SK-N-SH treated with all-trans-retinoic acid at 6 μM for 48 hours (cell line): Measurements from ENCODE around the gene ACSS3.

Experiments used
- ATAC-seq: fragments of 200-7000 bp; cut with Tn5 transposase; 3 replicates; pipeline ENCODE4 v1.9.1; 2020; ENCODE audit warnings: mild to moderate bottlenecking, moderate library complexity
- ARNTL ChIP-seq: fragments of 450-650 bp; formaldehyde crosslinking; IDR thresholded peaks from 2 replicates; pipeline ENCODE4 v1.5.0; 2020; ENCODE audit warnings: low read depth, mild to moderate bottlenecking, moderate library complexity, borderline replicate concordance
- BACH2 ChIP-seq: fragments of 250-450 bp; sonication (Bioruptor Pico); IDR thresholded peaks from 2 replicates; pipeline ENCODE4 v1.9.0; 2021; ENCODE audit warnings: mild to moderate bottlenecking, borderline replicate concordance
- CSDC2 ChIP-seq: fragments of 250-450 bp; sonication (Bioruptor Pico); IDR thresholded peaks from 2 replicates; pipeline ENCODE4 v1.5.0; 2020; ENCODE audit warnings: mild to moderate bottlenecking, moderate library complexity
- ESRRG ChIP-seq: fragments of 250-450 bp; sonication (Bioruptor Pico); IDR thresholded peaks from 2 replicates; pipeline ENCODE4 v1.6.1; 2021; ENCODE audit warnings: mild to moderate bottlenecking
- GLIS3 ChIP-seq: fragments of 250-450 bp; sonication (Bioruptor Pico); IDR thresholded peaks from 2 replicates; pipeline ENCODE4 v1.5.0; 2020; ENCODE audit warnings: mild to moderate bottlenecking, moderate library complexity
- ISL1 ChIP-seq: fragments of 250-450 bp; sonication (Bioruptor Pico); IDR thresholded peaks from 2 replicates; pipeline ENCODE4 v2.1.2; 2022; ENCODE audit warnings: mild to moderate bottlenecking, moderate library complexity
- OSR1 ChIP-seq: fragments of 250-450 bp; sonication (Bioruptor Pico); IDR thresholded peaks from 2 replicates; pipeline ENCODE4 v1.8.0; 2022; ENCODE audit warnings: moderate library complexity, mild to moderate bottlenecking, inconsistent platforms
- PPARA ChIP-seq: fragments of 250-450 bp; sonication (Bioruptor Pico); IDR thresholded peaks from 2 replicates; pipeline ENCODE4 v1.5.0; 2020; ENCODE audit warnings: mild to moderate bottlenecking, borderline replicate concordance
- RARB ChIP-seq: fragments of 250-450 bp; sonication (Bioruptor Pico); IDR thresholded peaks from 2 replicates; pipeline ENCODE4 v1.8.0; 2021; ENCODE audit warnings: mild to moderate bottlenecking, moderate library complexity
- SNAI2 ChIP-seq: fragments of 250-450 bp; sonication (Bioruptor Pico); IDR thresholded peaks from 2 replicates; pipeline ENCODE4 v1.5.0; 2020; ENCODE audit warnings: mild to moderate bottlenecking, moderate library complexity
- TCF4 ChIP-seq: fragments of 250-450 bp; sonication (Bioruptor Pico); IDR thresholded peaks from 2 replicates; pipeline ENCODE4 v1.8.0; 2021; ENCODE audit warnings: mild to moderate bottlenecking, moderate library complexity, borderline replicate concordance
- TOX ChIP-seq: fragments of 250-450 bp; sonication (Bioruptor Pico); IDR thresholded peaks from 2 replicates; pipeline ENCODE4 v1.8.0; 2021; ENCODE audit warnings: mild to moderate bottlenecking, moderate library complexity, borderline replicate concordance
- ZC3H10 ChIP-seq: fragments of 250-450 bp; sonication (Bioruptor Pico); IDR thresholded peaks from 2 replicates; pipeline ENCODE4 v1.5.1; 2021; ENCODE audit warnings: mild to moderate bottlenecking, moderate library complexity
- ZFP3 ChIP-seq: fragments of 250-450 bp; sonication (Bioruptor Pico); IDR thresholded peaks from 2 replicates; pipeline ENCODE4 v1.5.0; 2020; ENCODE audit warnings: mild to moderate bottlenecking, moderate library complexity
- ZFP30 ChIP-seq: fragments of 450-650 bp; formaldehyde crosslinking; IDR thresholded peaks from 2 replicates; pipeline ENCODE4 v1.5.0; 2022; ENCODE audit warnings: mild to moderate bottlenecking, moderate library complexity
- ZNF565 ChIP-seq: fragments of 450-650 bp; formaldehyde crosslinking; conservative IDR thresholded peaks from 2 replicates; pipeline ENCODE4 v1.5.0; 2020; ENCODE audit warnings: low read depth, mild to moderate bottlenecking, moderate library complexity
- ZNF70 ChIP-seq: fragments of 450-650 bp; formaldehyde crosslinking; IDR thresholded peaks from 2 replicates; pipeline ENCODE4 v1.5.0; 2020; ENCODE audit warnings: mild to moderate bottlenecking, moderate library complexity
- ZNF8 ChIP-seq: fragments of 450-650 bp; formaldehyde crosslinking; IDR thresholded peaks from 2 replicates; pipeline ENCODE4 v1.5.0; 2020; ENCODE audit warnings: mild to moderate bottlenecking, moderate library complexity
- TF ChIP-seq, protein P1 (sequence below): fragments of 250-450 bp; sonication (Bioruptor Pico); IDR thresholded peaks from 2 replicates; pipeline ENCODE4 v1.8.0; 2021; ENCODE audit warnings: low read depth, mild to moderate bottlenecking, moderate library complexity, borderline replicate concordance
- TF ChIP-seq, protein P2 (sequence below): fragments of 250-450 bp; sonication (Bioruptor Pico); IDR thresholded peaks from 2 replicates; pipeline ENCODE4 v1.8.0; 2020; ENCODE audit warnings: mild to moderate bottlenecking, moderate library complexity, borderline replicate concordance
- TF ChIP-seq, protein P3 (sequence below): fragments of 250-450 bp; sonication (Bioruptor Pico); IDR thresholded peaks from 2 replicates; pipeline ENCODE4 v1.5.1; 2021; ENCODE audit warnings: mild to moderate bottlenecking, moderate library complexity
- TF ChIP-seq, protein P4 (sequence below): fragments of 250-450 bp; sonication (Bioruptor Pico); IDR thresholded peaks from 2 replicates; pipeline ENCODE4 v1.5.1; 2020; ENCODE audit warnings: low read depth, mild to moderate bottlenecking, moderate library complexity
- TF ChIP-seq, protein P5 (sequence below): fragments of 250-450 bp; sonication (Bioruptor Pico); IDR thresholded peaks from 2 replicates; pipeline ENCODE4 v1.5.0; 2020; ENCODE audit warnings: mild to moderate bottlenecking, moderate library complexity

The ACSS3 gene

DNA sequence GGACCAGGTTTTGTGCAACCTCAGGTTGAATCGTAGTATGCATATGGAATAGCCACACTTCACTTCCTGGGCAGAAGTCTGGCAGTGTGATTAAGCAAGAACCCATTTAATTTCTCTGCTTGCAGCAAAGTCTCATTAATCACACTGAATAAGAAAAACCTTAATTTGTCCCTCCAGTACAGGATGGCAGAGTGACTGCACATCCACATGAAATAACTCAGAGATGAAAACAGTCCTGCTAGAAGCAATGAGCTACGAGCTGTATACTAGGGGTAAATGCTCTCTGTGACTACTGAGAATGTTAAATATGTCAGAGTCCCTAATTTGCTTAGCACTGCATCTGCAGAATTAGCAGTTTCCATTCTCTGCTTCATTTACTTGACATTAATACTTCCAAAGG is 88.9 kb downstream of the ACSS3 start:
- TF ChIP-seq ZC3H10 (CRISPR knock-in tag) (no peak), CSDC2 (no peak), SNAI2 (CRISPR knock-in tag) (no peak)
- TF ChIP-seq, protein P1, sequence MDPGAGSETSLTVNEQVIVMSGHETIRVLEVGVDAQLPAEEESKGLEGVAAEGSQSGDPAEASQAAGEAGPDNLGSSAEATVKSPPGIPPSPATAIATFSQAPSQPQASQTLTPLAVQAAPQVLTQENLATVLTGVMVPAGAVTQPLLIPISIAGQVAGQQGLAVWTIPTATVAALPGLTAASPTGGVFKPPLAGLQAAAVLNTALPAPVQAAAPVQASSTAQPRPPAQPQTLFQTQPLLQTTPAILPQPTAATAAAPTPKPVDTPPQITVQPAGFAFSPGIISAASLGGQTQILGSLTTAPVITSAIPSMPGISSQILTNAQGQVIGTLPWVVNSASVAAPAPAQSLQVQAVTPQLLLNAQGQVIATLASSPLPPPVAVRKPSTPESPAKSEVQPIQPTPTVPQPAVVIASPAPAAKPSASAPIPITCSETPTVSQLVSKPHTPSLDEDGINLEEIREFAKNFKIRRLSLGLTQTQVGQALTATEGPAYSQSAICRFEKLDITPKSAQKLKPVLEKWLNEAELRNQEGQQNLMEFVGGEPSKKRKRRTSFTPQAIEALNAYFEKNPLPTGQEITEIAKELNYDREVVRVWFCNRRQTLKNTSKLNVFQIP (CRISPR knock-in tag) = no peak
- TF ChIP-seq, protein P2, sequence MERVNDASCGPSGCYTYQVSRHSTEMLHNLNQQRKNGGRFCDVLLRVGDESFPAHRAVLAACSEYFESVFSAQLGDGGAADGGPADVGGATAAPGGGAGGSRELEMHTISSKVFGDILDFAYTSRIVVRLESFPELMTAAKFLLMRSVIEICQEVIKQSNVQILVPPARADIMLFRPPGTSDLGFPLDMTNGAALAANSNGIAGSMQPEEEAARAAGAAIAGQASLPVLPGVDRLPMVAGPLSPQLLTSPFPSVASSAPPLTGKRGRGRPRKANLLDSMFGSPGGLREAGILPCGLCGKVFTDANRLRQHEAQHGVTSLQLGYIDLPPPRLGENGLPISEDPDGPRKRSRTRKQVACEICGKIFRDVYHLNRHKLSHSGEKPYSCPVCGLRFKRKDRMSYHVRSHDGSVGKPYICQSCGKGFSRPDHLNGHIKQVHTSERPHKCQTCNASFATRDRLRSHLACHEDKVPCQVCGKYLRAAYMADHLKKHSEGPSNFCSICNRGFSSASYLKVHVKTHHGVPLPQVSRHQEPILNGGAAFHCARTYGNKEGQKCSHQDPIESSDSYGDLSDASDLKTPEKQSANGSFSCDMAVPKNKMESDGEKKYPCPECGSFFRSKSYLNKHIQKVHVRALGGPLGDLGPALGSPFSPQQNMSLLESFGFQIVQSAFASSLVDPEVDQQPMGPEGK (CRISPR knock-in tag) = no peak
- ATAC-seq = no peak

DNA sequence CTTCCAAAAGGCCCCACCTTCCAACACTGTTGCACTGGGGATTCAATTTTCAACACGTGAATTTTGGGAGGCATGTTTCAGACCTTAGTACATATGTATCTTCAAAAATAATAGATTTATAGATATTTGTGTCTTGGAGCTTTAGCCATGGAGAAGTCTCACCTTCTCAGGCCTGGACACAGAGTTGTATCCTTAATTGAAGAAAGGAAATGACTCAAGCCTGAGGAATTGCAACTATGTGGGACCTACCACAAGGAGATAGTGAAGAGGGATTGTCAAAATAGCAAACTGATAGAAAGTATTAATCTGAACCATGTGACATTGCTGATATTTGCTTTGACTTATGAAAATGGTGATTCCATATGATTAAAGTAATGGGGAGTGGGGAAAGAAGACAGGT is 89.8 kb downstream of the ACSS3 start:
- TF ChIP-seq ZNF8 (CRISPR knock-in tag) (no peak), ISL1 (CRISPR knock-in tag) (no peak), GLIS3 (no peak), PPARA (CRISPR knock-in tag) (no peak), ZFP3 (CRISPR knock-in tag) (no peak), ESRRG (CRISPR knock-in tag) (no peak), OSR1 (CRISPR knock-in tag) (no peak), ARNTL (no peak), ZNF565 (no peak), ZC3H10 (CRISPR knock-in tag) (no peak), ZNF70 (CRISPR knock-in tag) (no peak), TOX (CRISPR knock-in tag) (no peak), ZFP30 (CRISPR knock-in tag) (no peak)
- TF ChIP-seq, protein P3, sequence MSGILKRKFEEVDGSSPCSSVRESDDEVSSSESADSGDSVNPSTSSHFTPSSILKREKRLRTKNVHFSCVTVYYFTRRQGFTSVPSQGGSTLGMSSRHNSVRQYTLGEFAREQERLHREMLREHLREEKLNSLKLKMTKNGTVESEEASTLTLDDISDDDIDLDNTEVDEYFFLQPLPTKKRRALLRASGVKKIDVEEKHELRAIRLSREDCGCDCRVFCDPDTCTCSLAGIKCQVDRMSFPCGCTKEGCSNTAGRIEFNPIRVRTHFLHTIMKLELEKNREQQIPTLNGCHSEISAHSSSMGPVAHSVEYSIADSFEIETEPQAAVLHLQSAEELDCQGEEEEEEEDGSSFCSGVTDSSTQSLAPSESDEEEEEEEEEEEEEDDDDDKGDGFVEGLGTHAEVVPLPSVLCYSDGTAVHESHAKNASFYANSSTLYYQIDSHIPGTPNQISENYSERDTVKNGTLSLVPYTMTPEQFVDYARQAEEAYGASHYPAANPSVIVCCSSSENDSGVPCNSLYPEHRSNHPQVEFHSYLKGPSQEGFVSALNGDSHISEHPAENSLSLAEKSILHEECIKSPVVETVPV (CRISPR knock-in tag) = no peak
- TF ChIP-seq, protein P4, sequence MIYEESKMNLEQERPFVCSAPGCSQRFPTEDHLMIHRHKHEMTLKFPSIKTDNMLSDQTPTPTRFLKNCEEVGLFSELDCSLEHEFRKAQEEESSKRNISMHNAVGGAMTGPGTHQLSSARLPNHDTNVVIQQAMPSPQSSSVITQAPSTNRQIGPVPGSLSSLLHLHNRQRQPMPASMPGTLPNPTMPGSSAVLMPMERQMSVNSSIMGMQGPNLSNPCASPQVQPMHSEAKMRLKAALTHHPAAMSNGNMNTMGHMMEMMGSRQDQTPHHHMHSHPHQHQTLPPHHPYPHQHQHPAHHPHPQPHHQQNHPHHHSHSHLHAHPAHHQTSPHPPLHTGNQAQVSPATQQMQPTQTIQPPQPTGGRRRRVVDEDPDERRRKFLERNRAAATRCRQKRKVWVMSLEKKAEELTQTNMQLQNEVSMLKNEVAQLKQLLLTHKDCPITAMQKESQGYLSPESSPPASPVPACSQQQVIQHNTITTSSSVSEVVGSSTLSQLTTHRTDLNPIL = no peak
- TF ChIP-seq, protein P2 (CRISPR knock-in tag) = no peak
- TF ChIP-seq, protein P5, sequence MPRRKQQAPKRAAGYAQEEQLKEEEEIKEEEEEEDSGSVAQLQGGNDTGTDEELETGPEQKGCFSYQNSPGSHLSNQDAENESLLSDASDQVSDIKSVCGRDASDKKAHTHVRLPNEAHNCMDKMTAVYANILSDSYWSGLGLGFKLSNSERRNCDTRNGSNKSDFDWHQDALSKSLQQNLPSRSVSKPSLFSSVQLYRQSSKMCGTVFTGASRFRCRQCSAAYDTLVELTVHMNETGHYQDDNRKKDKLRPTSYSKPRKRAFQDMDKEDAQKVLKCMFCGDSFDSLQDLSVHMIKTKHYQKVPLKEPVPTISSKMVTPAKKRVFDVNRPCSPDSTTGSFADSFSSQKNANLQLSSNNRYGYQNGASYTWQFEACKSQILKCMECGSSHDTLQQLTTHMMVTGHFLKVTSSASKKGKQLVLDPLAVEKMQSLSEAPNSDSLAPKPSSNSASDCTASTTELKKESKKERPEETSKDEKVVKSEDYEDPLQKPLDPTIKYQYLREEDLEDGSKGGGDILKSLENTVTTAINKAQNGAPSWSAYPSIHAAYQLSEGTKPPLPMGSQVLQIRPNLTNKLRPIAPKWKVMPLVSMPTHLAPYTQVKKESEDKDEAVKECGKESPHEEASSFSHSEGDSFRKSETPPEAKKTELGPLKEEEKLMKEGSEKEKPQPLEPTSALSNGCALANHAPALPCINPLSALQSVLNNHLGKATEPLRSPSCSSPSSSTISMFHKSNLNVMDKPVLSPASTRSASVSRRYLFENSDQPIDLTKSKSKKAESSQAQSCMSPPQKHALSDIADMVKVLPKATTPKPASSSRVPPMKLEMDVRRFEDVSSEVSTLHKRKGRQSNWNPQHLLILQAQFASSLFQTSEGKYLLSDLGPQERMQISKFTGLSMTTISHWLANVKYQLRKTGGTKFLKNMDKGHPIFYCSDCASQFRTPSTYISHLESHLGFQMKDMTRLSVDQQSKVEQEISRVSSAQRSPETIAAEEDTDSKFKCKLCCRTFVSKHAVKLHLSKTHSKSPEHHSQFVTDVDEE (CRISPR knock-in tag) = no peak
- TF ChIP-seq, all 23 proteins: peak for 0
- ATAC-seq = no peak

DNA sequence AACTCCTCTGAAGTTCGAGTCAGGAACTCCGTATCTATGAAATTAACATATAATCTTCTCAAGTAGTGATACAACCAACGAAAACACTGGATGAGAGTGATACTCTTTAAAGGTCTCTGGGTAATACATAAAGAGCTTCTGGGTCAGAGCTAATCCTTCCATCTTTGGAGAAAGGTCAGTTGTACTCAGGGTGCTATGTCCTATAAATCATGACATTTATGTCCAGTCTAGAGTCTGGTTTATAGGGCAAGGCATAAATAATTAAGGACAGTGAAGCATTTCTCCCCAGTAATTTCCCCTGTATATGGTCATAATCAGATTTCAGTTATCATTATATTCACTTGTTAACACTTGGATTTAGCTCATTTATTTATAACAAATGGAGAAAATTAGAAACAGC is 90.6 kb downstream of the ACSS3 start:
- TF ChIP-seq ZNF8 (CRISPR knock-in tag) (no peak), ZC3H10 (CRISPR knock-in tag) (no peak), TCF4 (CRISPR knock-in tag) (no peak), RARB (CRISPR knock-in tag) (no peak), SNAI2 (CRISPR knock-in tag) (no peak), OSR1 (CRISPR knock-in tag) (no peak), ZNF70 (CRISPR knock-in tag) (no peak), ZFP3 (CRISPR knock-in tag) (no peak), ARNTL (no peak), BACH2 (CRISPR knock-in tag) (no peak), ESRRG (CRISPR knock-in tag) (no peak)
- TF ChIP-seq, protein P4 = no peak
- ATAC-seq = no peak
